ENCODE results near the gene PIGA. TPM values are rescaled to one million over a fixed set of nuclear protein-coding genes. Genes with fewer than 3 reads are reported as not detected.

The PIGA gene
- total RNA-seq, 1 experiment from 2014 or later, result 13.9 TPM

DNA sequence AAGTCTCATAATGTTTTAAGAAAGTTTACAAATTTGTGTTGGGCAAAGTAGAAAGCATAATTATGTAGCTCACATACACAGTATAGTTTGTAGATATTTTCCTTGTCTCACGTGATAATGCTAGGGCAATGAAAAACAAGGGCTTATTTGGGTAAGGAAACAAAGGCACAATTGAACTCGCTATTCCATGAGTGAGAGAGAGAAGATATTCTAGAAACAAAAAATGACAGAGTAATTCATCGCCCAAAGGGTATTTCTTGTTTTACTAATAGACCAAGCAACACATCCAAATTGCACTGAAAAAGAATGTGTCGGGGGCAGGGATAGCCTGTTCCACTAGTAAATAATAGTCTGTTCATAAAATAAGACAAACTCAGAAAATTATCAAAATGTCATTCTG, 16.2 kb downstream of the PIGA start:
- H3K23me2 ChIP-seq (ENCODE audit: insufficient read length, low read depth, low read length, poor library complexity, severe bottlenecking), result no peaks in the 10 kb centered on the region
- DNase-seq, result no peak
- H3K9me3 ChIP-seq (ENCODE audit: control insufficient read depth, low read depth, low read length), result no peaks in the 10 kb centered on the region
- no peak overlapping the region for H3T11ph ChIP-seq (ENCODE audit: low read length)
- no peak overlapping the region for H2AK5ac ChIP-seq (ENCODE audit: insufficient read length, low read length)
- no peak overlapping the region for H2BK120ac ChIP-seq (ENCODE audit: low read depth, low read length, poor library complexity, severe bottlenecking)
- H3K27ac ChIP-seq (ENCODE audit: insufficient read length, low read depth, low read length), result no peak overlapping the region
- no peak overlapping the region for H4K5ac ChIP-seq (ENCODE audit: insufficient read length, low read depth, low read length)
- H4K20me1 ChIP-seq (ENCODE audit: control insufficient read depth, insufficient read depth, insufficient read length), result no peaks in the 10 kb centered on the region
- H3K56ac ChIP-seq (ENCODE audit: insufficient read length, low read depth, low read length), result no peak overlapping the region
- Mint-ChIP-seq H3K4me3 (no peak overlapping the region), H3K27me3 (ENCODE audit: low read depth) (no peaks in the 10 kb centered on the region), H3K4me1 (no peaks in the 10 kb centered on the region), H3K9me3 (peaks cover 3 to 12% of the 10 kb centered on the region in 2 experiments; a peak in 1 of 5 replicates), H3K27ac (no peak overlapping the region), H3K36me3 (ENCODE audit: insufficient read depth in 1 of 3, low read depth in 3 of 3) (peaks cover 0 to 34% (median 17%) of the 10 kb centered on the region in 3 experiments; a peak in 5 of 7 replicates)
- no peak overlapping the region for H2AFZ ChIP-seq (ENCODE audit: low read length)
- H4K91ac ChIP-seq (ENCODE audit: insufficient read length, low read depth, low read length), result no peak overlapping the region
- no peaks in the 10 kb centered on the region for H3K27me3 ChIP-seq (ENCODE audit: insufficient read depth, low read length)
- H4K8ac ChIP-seq (replicated peaks; ENCODE audit: insufficient read length, low read depth, low read length), result no peak overlapping the region
- no peak overlapping the region for H3K18ac ChIP-seq (ENCODE audit: insufficient read length, low read depth, low read length)
- H2BK15ac ChIP-seq (ENCODE audit: low read depth, low read length), result no peak overlapping the region
- no peak overlapping the region for H3K4ac ChIP-seq (ENCODE audit: low read depth, low read length)
- H2BK20ac ChIP-seq (ENCODE audit: low read depth, low read length, poor library complexity, severe bottlenecking), result no peak overlapping the region
- no peak overlapping the region for H2BK5ac ChIP-seq (ENCODE audit: insufficient read length, low read length)
- no peak overlapping the region for H3K14ac ChIP-seq (ENCODE audit: insufficient read depth, low read length)
- no peak overlapping the region for H3K23ac ChIP-seq (ENCODE audit: insufficient read length, low read depth, low read length)
- no CpG with 5 or more reads among the region's 4 CpGs for WGBS (ENCODE audit: extremely low coverage, insufficient read length, low lambda C conversion rate)
- H3K9ac ChIP-seq (ENCODE audit: extremely low read depth, insufficient read length, low read length), result no peak overlapping the region
- H3K79me2 ChIP-seq (ENCODE audit: insufficient read depth, low read length), result no peaks in the 10 kb centered on the region
- H2BK12ac ChIP-seq (ENCODE audit: insufficient read length, low read depth, low read length), result no peak overlapping the region
- H3K4me2 ChIP-seq (ENCODE audit: insufficient read depth, insufficient read length, low read length), result no peak overlapping the region
- TF ChIP-seq, protein P1, sequence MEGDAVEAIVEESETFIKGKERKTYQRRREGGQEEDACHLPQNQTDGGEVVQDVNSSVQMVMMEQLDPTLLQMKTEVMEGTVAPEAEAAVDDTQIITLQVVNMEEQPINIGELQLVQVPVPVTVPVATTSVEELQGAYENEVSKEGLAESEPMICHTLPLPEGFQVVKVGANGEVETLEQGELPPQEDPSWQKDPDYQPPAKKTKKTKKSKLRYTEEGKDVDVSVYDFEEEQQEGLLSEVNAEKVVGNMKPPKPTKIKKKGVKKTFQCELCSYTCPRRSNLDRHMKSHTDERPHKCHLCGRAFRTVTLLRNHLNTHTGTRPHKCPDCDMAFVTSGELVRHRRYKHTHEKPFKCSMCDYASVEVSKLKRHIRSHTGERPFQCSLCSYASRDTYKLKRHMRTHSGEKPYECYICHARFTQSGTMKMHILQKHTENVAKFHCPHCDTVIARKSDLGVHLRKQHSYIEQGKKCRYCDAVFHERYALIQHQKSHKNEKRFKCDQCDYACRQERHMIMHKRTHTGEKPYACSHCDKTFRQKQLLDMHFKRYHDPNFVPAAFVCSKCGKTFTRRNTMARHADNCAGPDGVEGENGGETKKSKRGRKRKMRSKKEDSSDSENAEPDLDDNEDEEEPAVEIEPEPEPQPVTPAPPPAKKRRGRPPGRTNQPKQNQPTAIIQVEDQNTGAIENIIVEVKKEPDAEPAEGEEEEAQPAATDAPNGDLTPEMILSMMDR (conservative IDR thresholded peaks at IDR 0.05), result no peak
- H3K79me1 ChIP-seq (ENCODE audit: insufficient read depth, low read depth, low read length, poor library complexity, severe bottlenecking), result no peaks in the 10 kb centered on the region
- H3K4me1 ChIP-seq (ENCODE audit: insufficient read depth, low read length), result no peaks in the 10 kb centered on the region
